BLaER1 treated with 17β-estradiol and CSF1 and Interleukin-3, amounts not matched to agents 10 nM and 100 nM (cell line): ENCODE data around the gene JAZF1.
"Not testable (repeated sequence)": the region's sequence is repeated elsewhere in the genome, so short reads cannot be mapped to it uniquely, and the experiment has no call there.

ENCODE experiments used
- H3K27ac ChIP-seq, 11 experiments: shearing (Covaris generic); formaldehyde crosslinking; 2 replicates each; pipeline ENCODE4 v1.8.1; 2022
- H3K27me3 ChIP-seq, 11 experiments: shearing (Covaris generic); formaldehyde crosslinking; 2 replicates each; pipeline ENCODE4 v1.8.1; 2022
- H3K36me3 ChIP-seq, 11 experiments: shearing (Covaris generic); formaldehyde crosslinking; 2 replicates each; pipeline ENCODE4 v1.8.1; 2022
- H3K4me1 ChIP-seq, 10 experiments: shearing (Covaris generic); formaldehyde crosslinking; 2 replicates each; pipeline ENCODE4 v1.8.1; 2022
- H3K4me2 ChIP-seq, 11 experiments: shearing (Covaris generic); formaldehyde crosslinking; 2 replicates each; pipeline ENCODE4 v1.8.1; 2022
- H3K4me3 ChIP-seq, 10 experiments: shearing (Covaris generic); formaldehyde crosslinking; 2 replicates each; pipeline ENCODE4 v1.8.1; 2022
- H3K9ac ChIP-seq, 11 experiments: shearing (Covaris generic); formaldehyde crosslinking; 2 replicates each; pipeline ENCODE4 v1.8.1; 2022
- H3K9me3 ChIP-seq, 11 experiments: shearing (Covaris generic); formaldehyde crosslinking; replicated peaks in 1 of 11; 2 replicates each; pipeline ENCODE4 v1.8.1; 2022
- H4K20me1 ChIP-seq, 11 experiments: shearing (Covaris generic); formaldehyde crosslinking; 2 replicates each; pipeline ENCODE4 v1.8.1; 2022
- Cebpa-rat ChIP-seq, 11 experiments: shearing (Covaris generic); IDR thresholded peaks; 2 replicates each; pipeline ENCODE4 v1.8.1; 2022

The JAZF1 gene

GRCh38 chr7:27869056-27869455 is 311.5 kb downstream of the JAZF1 start:
- Histone ChIP-seq H3K4me2 (peak overlapping the region; percentile 56 to 85 (median 77)), H3K9me3 (peaks cover 0 to 15% (median 4%) of the 10 kb centered on the region in 11 experiments; a peak in 8 of 22 replicates)

DNA sequence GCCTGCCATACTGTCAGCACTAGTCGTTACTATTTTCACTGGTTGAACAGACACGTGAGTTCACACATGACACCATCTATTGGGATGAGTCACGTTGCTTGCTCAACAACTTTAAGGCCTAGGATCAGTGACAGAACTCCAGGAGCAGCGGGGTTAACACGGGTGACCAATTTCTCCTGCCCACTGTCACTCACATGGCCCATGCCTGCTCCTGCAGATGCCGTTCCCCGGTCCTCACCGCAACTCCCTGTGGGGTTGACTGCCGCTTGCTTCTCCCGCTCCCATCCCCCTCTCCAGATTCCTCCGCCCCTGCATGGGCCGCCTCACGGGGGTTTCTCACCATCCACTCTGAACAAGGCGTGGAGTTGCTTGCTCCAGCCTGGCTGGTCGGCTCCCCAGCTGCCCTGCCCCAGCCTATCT is 312.5 kb downstream of the JAZF1 start:
- Histone ChIP-seq H3K9ac (peak overlapping the region in 9 of 11 experiments; percentile 33 to 72 (median 56); a peak in 16 of 22 replicates), H3K36me3 (peaks cover 0 to 37% (median 0%) of the 10 kb centered on the region in 11 experiments; a peak in 8 of 22 replicates), H3K4me2 (peak overlapping the region; percentile 56 to 85 (median 77)), H3K4me3 (peak overlapping the region in 2 of 10 experiments; percentile 10 to 20; a peak in 2 of 20 replicates), H3K27me3 (no peaks in the 10 kb centered on the region), H4K20me1 (no peaks in the 10 kb centered on the region), H3K4me1 (peaks cover 31 to 94% (median 86%) of the 10 kb centered on the region in 10 experiments), H3K9me3 (peaks cover 0 to 14% (median 4%) of the 10 kb centered on the region in 11 experiments; a peak in 8 of 22 replicates), H3K27ac (peak overlapping the region; percentile 4 to 89 (median 77); a peak in 21 of 22 replicates)
- peak in 7 of 11 experiments; percentile 16 to 85 (median 65); a peak in 6 of 22 replicates for TF ChIP-seq Cebpa-rat (IDR thresholded peaks at IDR 0.05)

More at GRCh38 chr7:27869056-27869455, 311.5 kb downstream of the JAZF1 start:
- H3K4me3 ChIP-seq, result no peak overlapping the region
- H4K20me1 ChIP-seq, result no peaks in the 10 kb centered on the region
- H3K9ac ChIP-seq, result peak overlapping the region in 6 of 11 experiments; percentile 53 to 69 (median 66); a peak in 10 of 22 replicates
- H3K27me3 ChIP-seq, result no peaks in the 10 kb centered on the region
- TF ChIP-seq Cebpa-rat (IDR thresholded peaks at IDR 0.05), result no peak
- peak overlapping the region in 10 of 11 experiments; percentile 37 to 89 (median 78); a peak in 17 of 22 replicates for H3K27ac ChIP-seq
- H3K4me1 ChIP-seq, result peaks cover 41 to 97% (median 93%) of the 10 kb centered on the region in 10 experiments
- peaks cover 0 to 31% (median 0%) of the 10 kb centered on the region in 11 experiments; a peak in 7 of 22 replicates for H3K36me3 ChIP-seq

- H3K9me3 ChIP-seq, result peaks cover 0 to 14% (median 4%) of the 10 kb centered on the region in 11 experiments; a peak in 8 of 22 replicates
- no peaks in the 10 kb centered on the region for H4K20me1 ChIP-seq
- no peak for TF ChIP-seq Cebpa-rat (IDR thresholded peaks at IDR 0.05)
- no peaks in the 10 kb centered on the region for H3K27me3 ChIP-seq
- peak overlapping the region in 6 of 11 experiments; percentile 54 to 72 (median 64); a peak in 8 of 22 replicates for H3K9ac ChIP-seq
- H3K27ac ChIP-seq, result peak overlapping the region in 10 of 11 experiments; percentile 37 to 89 (median 78); a peak in 17 of 22 replicates
- H3K4me2 ChIP-seq, result peak overlapping the region; percentile 56 to 85 (median 77); a peak in 21 of 22 replicates
- peaks cover 24 to 84% (median 75%) of the 10 kb centered on the region in 10 experiments for H3K4me1 ChIP-seq
- no peak overlapping the region for H3K4me3 ChIP-seq
- H3K36me3 ChIP-seq, result peaks cover 0 to 33% (median 0%) of the 10 kb centered on the region in 11 experiments; a peak in 8 of 22 replicates
Observed at GRCh38 chr7:27866828-27867672, 313.5 kb downstream of the JAZF1 start.

- Histone ChIP-seq H3K4me3 (no peak overlapping the region), H3K9ac (no peak overlapping the region), H3K27ac (peak overlapping the region in 4 of 11 experiments; percentile 79 to 89 (median 86); a peak in 3 of 22 replicates), H3K4me1 (peaks cover 24 to 76% (median 67%) of the 10 kb centered on the region in 10 experiments), H3K36me3 (peaks cover 0 to 33% (median 0%) of the 10 kb centered on the region in 11 experiments; a peak in 7 of 22 replicates), H3K27me3 (no peaks in the 10 kb centered on the region), H4K20me1 (no peaks in the 10 kb centered on the region), H3K4me2 (peak overlapping the region in 7 of 11 experiments; percentile 56 to 85 (median 75); a peak in 9 of 22 replicates), H3K9me3 (peaks cover 0 to 8% (median 0%) of the 10 kb centered on the region in 11 experiments; a peak in 6 of 22 replicates)
- no peak for TF ChIP-seq Cebpa-rat (IDR thresholded peaks at IDR 0.05)
Observed at GRCh38 chr7:27866256-27866655, 314.3 kb downstream of the JAZF1 start.

- H3K27me3 ChIP-seq, result no peaks in the 10 kb centered on the region
- H3K4me2 ChIP-seq, result peak overlapping the region in 6 of 11 experiments; percentile 9 to 39 (median 22); a peak in 5 of 22 replicates
- H3K36me3 ChIP-seq, result peaks cover 0 to 37% (median 0%) of the 10 kb centered on the region in 11 experiments; a peak in 7 of 22 replicates
- H4K20me1 ChIP-seq, result no peaks in the 10 kb centered on the region; a peak in 1 of 22 replicates
- no peak for TF ChIP-seq Cebpa-rat (IDR thresholded peaks at IDR 0.05)
- H3K9ac ChIP-seq, result no peak overlapping the region
- no peak overlapping the region for H3K4me3 ChIP-seq
- H3K27ac ChIP-seq, result no peak overlapping the region
- peaks cover 0 to 6% (median 0%) of the 10 kb centered on the region in 11 experiments; a peak in 3 of 22 replicates for H3K9me3 ChIP-seq
- H3K4me1 ChIP-seq, result peaks cover 23 to 52% (median 44%) of the 10 kb centered on the region in 10 experiments
Observed at GRCh38 chr7:27863880-27864279, 316.7 kb downstream of the JAZF1 start.

DNA sequence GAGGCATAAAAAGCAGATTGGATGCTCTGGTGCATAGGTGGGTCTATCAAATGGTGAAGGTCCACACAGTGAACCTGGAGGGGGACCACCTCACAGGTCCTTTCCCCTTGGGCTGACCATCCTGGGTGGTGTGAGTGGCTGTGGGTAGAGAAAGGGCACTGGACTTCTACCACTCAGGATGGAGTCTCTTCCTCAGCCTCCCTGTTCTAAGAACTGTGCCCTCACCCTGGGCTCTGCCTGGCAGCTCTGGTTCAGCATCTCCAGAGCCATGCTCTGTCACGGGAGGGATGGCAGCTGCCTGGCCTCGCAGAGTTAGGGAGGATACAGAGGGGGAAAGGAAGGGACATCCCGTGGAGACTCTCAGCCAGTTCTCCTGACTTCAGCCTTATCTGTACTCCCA is 318.8 kb downstream of the JAZF1 start:
- Histone ChIP-seq H3K27ac (no peak overlapping the region), H3K27me3 (no peaks in the 10 kb centered on the region), H3K36me3 (peaks cover 0 to 44% (median 6%) of the 10 kb centered on the region in 11 experiments; a peak in 13 of 22 replicates), H3K9ac (no peak overlapping the region), H3K4me1 (peaks cover 1 to 31% (median 22%) of the 10 kb centered on the region in 10 experiments; a peak in 18 of 20 replicates), H4K20me1 (no peaks in the 10 kb centered on the region; a peak in 1 of 22 replicates), H3K9me3 (peaks cover 17 to 25% (median 18%) of the 10 kb centered on the region in 11 experiments), H3K4me3 (no peak overlapping the region), H3K4me2 (no peak overlapping the region)
- TF ChIP-seq Cebpa-rat (IDR thresholded peaks at IDR 0.05), result no peak

- Histone ChIP-seq H3K4me3 (no peak overlapping the region), H3K9ac (no peak overlapping the region), H3K9me3 (peaks cover 27 to 34% (median 28%) of the 10 kb centered on the region in 11 experiments), H4K20me1 (no peaks in the 10 kb centered on the region; a peak in 1 of 22 replicates), H3K4me1 (peaks cover 0 to 21% (median 15%) of the 10 kb centered on the region in 10 experiments; a peak in 17 of 20 replicates), H3K27me3 (no peaks in the 10 kb centered on the region), H3K36me3 (peaks cover 0 to 44% (median 15%) of the 10 kb centered on the region in 11 experiments; a peak in 15 of 22 replicates), H3K4me2 (peak overlapping the region in 2 of 11 experiments; percentile 46 to 48; a peak in 4 of 22 replicates), H3K27ac (no peak overlapping the region)
- no peak for TF ChIP-seq Cebpa-rat (IDR thresholded peaks at IDR 0.05)
Observed at GRCh38 chr7:27860800-27861199, 319.8 kb downstream of the JAZF1 start.

DNA sequence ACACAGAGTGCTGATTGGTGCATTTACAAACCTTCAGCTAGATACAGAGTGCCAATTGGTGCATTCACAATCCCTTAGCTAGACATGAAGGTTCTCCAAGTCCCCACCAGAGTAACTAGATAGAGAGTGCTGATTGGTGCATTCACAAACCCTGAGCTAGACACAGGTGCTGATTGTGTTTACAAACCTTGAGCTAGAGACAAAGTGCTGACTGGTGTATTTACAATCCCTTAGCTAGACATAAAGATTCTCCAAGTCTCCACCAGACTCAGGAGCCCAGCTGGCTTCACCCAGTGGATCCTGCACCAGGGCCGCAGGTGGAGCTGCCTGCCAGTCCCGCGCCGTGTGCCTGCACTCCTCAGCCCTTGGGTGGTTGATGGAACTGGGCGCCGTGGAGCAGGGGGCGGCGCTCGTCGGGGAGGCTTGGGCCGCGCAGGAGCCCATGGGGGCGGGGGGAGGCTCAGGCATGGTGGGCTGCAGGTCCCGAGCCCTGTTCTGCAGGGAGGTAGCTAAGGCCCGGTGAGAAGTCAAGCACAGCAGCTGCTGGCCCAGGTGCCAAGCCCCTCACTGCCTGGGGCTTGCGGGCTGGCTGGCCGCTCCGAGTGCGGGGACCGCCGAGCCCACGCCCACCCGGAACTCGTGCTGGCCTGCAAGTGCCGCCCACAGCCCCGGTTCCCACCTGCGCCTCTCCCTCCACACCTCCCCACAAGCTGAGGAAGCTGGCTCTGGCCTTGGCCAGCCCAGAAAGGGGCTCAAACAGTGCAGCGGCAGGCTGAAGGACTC is 323.7 kb downstream of the JAZF1 start:
- H3K36me3 ChIP-seq, result peaks cover 3 to 51% (median 20%) of the 10 kb centered on the region in 11 experiments; a peak in 16 of 22 replicates
- H3K27me3 ChIP-seq, H3K9ac ChIP-seq, H4K20me1 ChIP-seq, H3K27ac ChIP-seq, H3K4me2 ChIP-seq, H3K4me3 ChIP-seq: not testable (repeated sequence)
- H3K9me3 ChIP-seq, result peaks cover 39 to 48% (median 42%) of the 10 kb centered on the region in 11 experiments
- H3K4me1 ChIP-seq, result peaks cover 0 to 14% (median 0%) of the 10 kb centered on the region in 10 experiments; a peak in 4 of 20 replicates
